Right kidney (tissue), 1 donor: Measurements from ENCODE around the gene PRSS21.

Experiments
- DNase-seq: peaks from one replicate; pipeline ENCODE4 v3.0.0-alpha.2; 2016

PRSS21 gene

GRCh38 chr16:2845116-2845515, 28.1 kb downstream of the PRSS21 start:
- DNase-seq, result no peak

GRCh38 chr16:2846511-2847310, 29.7 kb downstream of the PRSS21 start:
- no peak for DNase-seq

GRCh38 chr16:2848933-2849725, 32.1 kb downstream of the PRSS21 start:
- DNase-seq, result no peak

GRCh38 chr16:2852003-2852730, 35.1 kb downstream of the PRSS21 start:
- DNase-seq, result no peak

- no peak for DNase-seq
Measured at GRCh38 chr16:2852731-2853507, 35.9 kb downstream of the PRSS21 start.

GRCh38 chr16:2853531-2854073, 36.6 kb downstream of the PRSS21 start:
- DNase-seq, result no peak

- no peak for DNase-seq
Measured at GRCh38 chr16:2854700-2855309, 37.8 kb downstream of the PRSS21 start.

GRCh38 chr16:2855536-2855935, 38.5 kb downstream of the PRSS21 start:
- DNase-seq, result no peak

- DNase-seq, result no peak
Measured at GRCh38 chr16:2856061-2856670, 39.1 kb downstream of the PRSS21 start.

GRCh38 chr16:2856686-2857450, 39.8 kb downstream of the PRSS21 start:
- no peak for DNase-seq

- peak; percentile 46 for DNase-seq
Measured at GRCh38 chr16:2857451-2858244, 40.6 kb downstream of the PRSS21 start, which contains the start of gene PRSS22. PRSS22 (minus strand) TSS chr16:2858170; CDS start chr16:2858104, 66 bp downstream.

GRCh38 chr16:2858245-2859025, 41.4 kb downstream of the PRSS21 start:
- DNase-seq, result peak; percentile 40

GRCh38 chr16:2859686-2860265, 42.7 kb downstream of the PRSS21 start:
- no peak for DNase-seq

- no peak for DNase-seq
Measured at GRCh38 chr16:2860826-2861567, 44.0 kb downstream of the PRSS21 start.

- DNase-seq, result no peak
Measured at GRCh38 chr16:2865651-2866050, 48.6 kb downstream of the PRSS21 start.

- DNase-seq, result no peak
Measured at GRCh38 chr16:2866431-2866830, 49.4 kb downstream of the PRSS21 start.

GRCh38 chr16:2867661-2867986, 50.6 kb downstream of the PRSS21 start:
- no peak for DNase-seq
